Choroid plexus epithelial cell (primary cell): ENCODE data around the gene SLC2A10.
A peak's percentile ranks its signal among the peaks of the same experiment; 100 is the strongest.

Experiments
- DNase-seq: peaks from one replicate; pipeline ENCODE4 v3.0.0-alpha.2; 2010; ENCODE audit warnings: low read depth
- H3K4me3 ChIP-seq: 2 replicates; pipeline ENCODE4 v1.5.1; 2011; ENCODE audit warnings: low read depth, mild to moderate bottlenecking, control low read depth, low read length, moderate library complexity
- CTCF ChIP-seq: conservative IDR thresholded peaks from 2 replicates; pipeline ENCODE4 v1.5.1; 2011; ENCODE audit warnings: low read depth, mild to moderate bottlenecking, control low read depth, inconsistent platforms, low read length, moderate library complexity

Gene SLC2A10

GRCh38 chr20:46709055-46709458 lies 392 bp upstream of the SLC2A10 start:
- no peak for TF ChIP-seq CTCF
- peak overlapping the region; percentile 76 for H3K4me3 ChIP-seq
- no peak for DNase-seq

GRCh38 chr20:46710153-46710913 lies 884 bp downstream of the SLC2A10 start:
- H3K4me3 ChIP-seq, result peak overlapping the region; percentile 76

GRCh38 chr20:46712056-46712636 lies 2.7 kb downstream of the SLC2A10 start:
- DNase-seq, result no peak
- H3K4me3 ChIP-seq, result no peak overlapping the region
- TF ChIP-seq CTCF, result no peak

More at GRCh38 chr20:46710153-46710913, 884 bp downstream of the SLC2A10 start:
- TF ChIP-seq CTCF, result no peak
- DNase-seq, result no peak

- TF ChIP-seq CTCF, result no peak
- H3K4me3 ChIP-seq, result no peak overlapping the region
Observed at GRCh38 chr20:46713957-46714834, 4.7 kb downstream of the SLC2A10 start.

GRCh38 chr20:46715292-46715756 lies 5.9 kb downstream of the SLC2A10 start:
- TF ChIP-seq CTCF, result peak; percentile 24

More at GRCh38 chr20:46713957-46714834, 4.7 kb downstream of the SLC2A10 start:
- no peak for DNase-seq

GRCh38 chr20:46717818-46718541 lies 8.5 kb downstream of the SLC2A10 start:
- H3K4me3 ChIP-seq, result no peak overlapping the region
- TF ChIP-seq CTCF, result no peak
- DNase-seq, result no peak

More at GRCh38 chr20:46715292-46715756, 5.9 kb downstream of the SLC2A10 start:
- DNase-seq, result peak; percentile 45
- no peak overlapping the region for H3K4me3 ChIP-seq
